PC-9 (cell line): Measurements from ENCODE around the gene PAX8. TPM values are rescaled to one million over a fixed set of nuclear protein-coding genes. Genes with fewer than 3 reads are reported as not detected.

Source experiments
- BruUV-seq: library from RNA; stranded (reverse); fragments of 400-500 nt; replicated peaks from 2 replicates; lab custom pipeline; 2021; lab: Mats Ljungman, UMichigan
- CTCF ChIA-PET: fragments of 300-600 bp; sonication (Branson Sonifier 250); formaldehyde crosslinking; loops from one replicate; lab custom pipeline; 2022; ENCODE audit warnings: antibody characterized with exemption; lab: Charles Lee
- POLR2A ChIA-PET: fragments of 300-600 bp; sonication (Branson Sonifier 250); formaldehyde crosslinking; loops from one replicate; lab custom pipeline; 2022; ENCODE audit warnings: antibody characterized with exemption; ENCODE audit not compliant: unreplicated experiment; lab: Charles Lee
- DNase-seq, 2 experiments: peaks; one replicate each; pipeline versions ENCODE4 v3.0.0 to v3.0.0-alpha.2; 2015 to 2022; ENCODE audit warnings: mixed read lengths in 1 of 2
- H2AFZ ChIP-seq: fragments of 200-600 bp; sonication (generic); 2 replicates; pipeline ENCODE4 v1.8.1; 2017; ENCODE audit warnings: antibody characterized with exemption
- H3F3A ChIP-seq: fragments of 200-600 bp; sonication (generic); 2 replicates; pipeline ENCODE4 v1.8.1; 2017; ENCODE audit warnings: antibody characterized with exemption, mild to moderate bottlenecking, low read depth; ENCODE audit not compliant: insufficient read depth
- H3K27ac ChIP-seq: fragments of 200-600 bp; sonication (generic); 2 replicates; pipeline ENCODE4 v1.6.1; 2016; ENCODE audit warnings: mixed run types
- H3K27me3 ChIP-seq: fragments of 200-600 bp; sonication (generic); 2 replicates; pipeline ENCODE4 v1.6.1; 2016; ENCODE audit warnings: low read depth, mixed run types; ENCODE audit not compliant: insufficient read depth
- H3K36me3 ChIP-seq: fragments of 200-600 bp; sonication (generic); 2 replicates; pipeline ENCODE4 v1.6.1; 2016; ENCODE audit warnings: low read depth, mixed run types
- H3K4me1 ChIP-seq: fragments of 200-600 bp; sonication (generic); replicated peaks from 2 replicates; pipeline ENCODE4 v1.6.1; 2016; ENCODE audit warnings: mixed run types; ENCODE audit not compliant: insufficient read depth
- H3K4me2 ChIP-seq: fragments of 200-600 bp; sonication (generic); 2 replicates; pipeline ENCODE4 v1.6.1; 2017; ENCODE audit warnings: mixed run types
- H3K4me3 ChIP-seq: fragments of 200-600 bp; sonication (generic); 2 replicates; pipeline ENCODE4 v1.6.1; 2016; ENCODE audit warnings: mixed run types
- H3K79me2 ChIP-seq: fragments of 200-600 bp; sonication (generic); 2 replicates; pipeline ENCODE4 v1.6.1; 2017; ENCODE audit warnings: low read depth, mixed run types
- H3K9me2 ChIP-seq: fragments of 200-600 bp; sonication (generic); 2 replicates; pipeline ENCODE4 v1.8.1; 2017; ENCODE audit warnings: mild to moderate bottlenecking; ENCODE audit not compliant: insufficient read depth
- H3K9me3 ChIP-seq: fragments of 200-600 bp; sonication (generic); 2 replicates; pipeline ENCODE4 v1.8.1; 2016; ENCODE audit warnings: low read depth; ENCODE audit not compliant: insufficient read depth
- H4K20me1 ChIP-seq: fragments of 200-600 bp; sonication (generic); 2 replicates; pipeline ENCODE4 v1.8.1; 2017; ENCODE audit not compliant: insufficient read depth
- EZH2 ChIP-seq: fragments of 200-600 bp; sonication (generic); IDR thresholded peaks from 2 replicates; pipeline ENCODE4 v1.8.0; 2017; ENCODE audit warnings: antibody characterized with exemption, low read depth
- intact Hi-C: fragments of 100-400 bp; cut with micrococcal nuclease; formaldehyde crosslinking; loops from one replicate; pipeline ENCODE4 v1.10.0; 2022; ENCODE audit not compliant: unreplicated experiment
- total RNA-seq: library from RNA; stranded (reverse); gene quantifications from 2 replicates; pipeline ENCODE4 v1.2.3, GENCODE V29; 2021
- TF ChIP-seq, protein P1 (sequence below): fragments of 200-600 bp; sonication (generic); conservative IDR thresholded peaks from 2 replicates; pipeline ENCODE4 v1.6.1; 2017; ENCODE audit warnings: mixed run types, antibody characterized with exemption, mild to moderate bottlenecking, moderate library complexity

PAX8 gene
- total RNA-seq, 1 experiment from 2014 or later: 5.8 TPM

DNA sequence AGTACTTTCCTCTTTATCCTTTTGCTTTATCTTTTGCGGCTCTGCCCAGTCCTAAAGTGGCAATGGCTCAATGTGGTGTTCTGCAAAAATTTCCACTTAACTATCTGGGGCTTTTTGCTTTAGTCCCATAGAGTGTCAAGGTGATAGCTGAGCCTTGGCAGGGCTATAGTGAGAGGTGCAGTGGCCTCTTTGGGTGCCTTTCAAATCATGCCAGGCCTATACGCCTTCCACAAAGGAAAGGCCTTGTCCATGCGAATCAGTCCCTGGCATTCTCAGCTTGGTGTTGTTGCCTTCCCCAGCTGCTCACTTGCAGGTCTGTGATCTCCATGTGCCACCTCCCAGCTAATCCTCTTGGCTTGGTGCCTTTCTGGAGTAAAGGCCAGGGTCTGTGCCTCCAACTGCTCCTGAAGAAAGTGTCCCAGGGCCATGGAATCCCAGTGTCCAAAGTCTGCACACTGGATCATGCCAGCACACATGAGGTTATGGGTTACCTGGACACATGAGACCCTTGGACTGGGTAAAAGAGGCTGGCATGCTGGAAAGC lies 26.6 kb downstream of the PAX8 start:
- no peaks in the 10 kb centered on the region for H3K9me2 ChIP-seq
- H2AFZ ChIP-seq: no peak overlapping the region
- no peaks in the 10 kb centered on the region for H3K36me3 ChIP-seq
- CTCF ChIA-PET: no interaction called here
- H4K20me1 ChIP-seq: no peaks in the 10 kb centered on the region; the same call in 1 of the 2 replicates
- intact Hi-C loops: no loop called here
- no peak for TF ChIP-seq EZH2
- TF ChIP-seq, protein P1, sequence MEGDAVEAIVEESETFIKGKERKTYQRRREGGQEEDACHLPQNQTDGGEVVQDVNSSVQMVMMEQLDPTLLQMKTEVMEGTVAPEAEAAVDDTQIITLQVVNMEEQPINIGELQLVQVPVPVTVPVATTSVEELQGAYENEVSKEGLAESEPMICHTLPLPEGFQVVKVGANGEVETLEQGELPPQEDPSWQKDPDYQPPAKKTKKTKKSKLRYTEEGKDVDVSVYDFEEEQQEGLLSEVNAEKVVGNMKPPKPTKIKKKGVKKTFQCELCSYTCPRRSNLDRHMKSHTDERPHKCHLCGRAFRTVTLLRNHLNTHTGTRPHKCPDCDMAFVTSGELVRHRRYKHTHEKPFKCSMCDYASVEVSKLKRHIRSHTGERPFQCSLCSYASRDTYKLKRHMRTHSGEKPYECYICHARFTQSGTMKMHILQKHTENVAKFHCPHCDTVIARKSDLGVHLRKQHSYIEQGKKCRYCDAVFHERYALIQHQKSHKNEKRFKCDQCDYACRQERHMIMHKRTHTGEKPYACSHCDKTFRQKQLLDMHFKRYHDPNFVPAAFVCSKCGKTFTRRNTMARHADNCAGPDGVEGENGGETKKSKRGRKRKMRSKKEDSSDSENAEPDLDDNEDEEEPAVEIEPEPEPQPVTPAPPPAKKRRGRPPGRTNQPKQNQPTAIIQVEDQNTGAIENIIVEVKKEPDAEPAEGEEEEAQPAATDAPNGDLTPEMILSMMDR: no peak
- no peaks in the 10 kb centered on the region for H3F3A ChIP-seq
- POLR2A ChIA-PET: interaction anchor here (0.7 kb wide), 1 partner anchor 11 kb away, joined by 3 read pairs; no protein-coding TSS in a partner anchor
- BruUV-seq: no TSS peak
- no peaks in the 10 kb centered on the region for H3K9me3 ChIP-seq
- no peak overlapping the region for H3K4me3 ChIP-seq
- H3K4me2 ChIP-seq: no peak overlapping the region
- 0 out of 2 replicates have a peak, but pooled peaks cover 4% of the 10 kb centered on the region for H3K4me1 ChIP-seq
- H3K27ac ChIP-seq: no peak overlapping the region
- peaks cover 8% of the 10 kb centered on the region; the same call in 1 of the 2 replicates for H3K79me2 ChIP-seq
- DNase-seq: no peak
- H3K27me3 ChIP-seq: no peaks in the 10 kb centered on the region

DNA sequence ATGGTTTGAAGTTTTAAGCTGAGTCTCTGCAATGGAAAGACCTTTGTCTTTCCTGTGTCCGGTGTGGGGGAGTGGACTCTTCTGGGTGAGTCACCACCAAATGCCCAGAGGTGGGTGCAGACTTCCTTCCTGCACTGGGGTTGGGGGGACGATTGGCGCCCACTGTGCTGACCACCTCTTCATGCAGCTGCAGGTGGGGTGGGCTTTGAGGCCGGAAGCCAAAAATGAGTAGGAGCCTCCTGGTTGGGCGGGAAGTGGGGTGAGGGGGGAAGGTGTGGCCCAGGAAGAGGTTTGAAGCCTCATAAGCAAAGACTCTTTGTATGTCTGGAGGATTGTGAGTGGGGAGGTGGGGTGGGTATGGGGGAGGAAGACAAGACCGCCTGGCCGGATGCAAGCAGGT lies 27.6 kb downstream of the PAX8 start:
- H3F3A ChIP-seq: no peaks in the 10 kb centered on the region; the same call in 1 of the 2 replicates
- H3K4me2 ChIP-seq: no peak overlapping the region
- no peak overlapping the region for H2AFZ ChIP-seq
- H3K9me2 ChIP-seq: no peaks in the 10 kb centered on the region
- H3K79me2 ChIP-seq: peaks cover 8% of the 10 kb centered on the region; the same call in 1 of the 2 replicates
- no peak for TF ChIP-seq EZH2
- TF ChIP-seq, protein P1: no peak
- H3K27ac ChIP-seq: no peak overlapping the region
- intact Hi-C loops: no loop called here
- ChIA-PET POLR2A (interaction anchor here (0.7 kb wide), 1 partner anchor 10 kb away, joined by 3 read pairs; no protein-coding TSS in a partner anchor), CTCF (no interaction called here)
- no peak for DNase-seq
- no peaks in the 10 kb centered on the region; the same call in 1 of the 2 replicates for H4K20me1 ChIP-seq
- no peaks in the 10 kb centered on the region for H3K36me3 ChIP-seq
- H3K4me1 ChIP-seq: 0 out of 2 replicates have a peak, but pooled peaks cover 4% of the 10 kb centered on the region
- no peaks in the 10 kb centered on the region for H3K9me3 ChIP-seq
- BruUV-seq: no TSS peak
- H3K27me3 ChIP-seq: no peaks in the 10 kb centered on the region
- no peak overlapping the region for H3K4me3 ChIP-seq

DNA sequence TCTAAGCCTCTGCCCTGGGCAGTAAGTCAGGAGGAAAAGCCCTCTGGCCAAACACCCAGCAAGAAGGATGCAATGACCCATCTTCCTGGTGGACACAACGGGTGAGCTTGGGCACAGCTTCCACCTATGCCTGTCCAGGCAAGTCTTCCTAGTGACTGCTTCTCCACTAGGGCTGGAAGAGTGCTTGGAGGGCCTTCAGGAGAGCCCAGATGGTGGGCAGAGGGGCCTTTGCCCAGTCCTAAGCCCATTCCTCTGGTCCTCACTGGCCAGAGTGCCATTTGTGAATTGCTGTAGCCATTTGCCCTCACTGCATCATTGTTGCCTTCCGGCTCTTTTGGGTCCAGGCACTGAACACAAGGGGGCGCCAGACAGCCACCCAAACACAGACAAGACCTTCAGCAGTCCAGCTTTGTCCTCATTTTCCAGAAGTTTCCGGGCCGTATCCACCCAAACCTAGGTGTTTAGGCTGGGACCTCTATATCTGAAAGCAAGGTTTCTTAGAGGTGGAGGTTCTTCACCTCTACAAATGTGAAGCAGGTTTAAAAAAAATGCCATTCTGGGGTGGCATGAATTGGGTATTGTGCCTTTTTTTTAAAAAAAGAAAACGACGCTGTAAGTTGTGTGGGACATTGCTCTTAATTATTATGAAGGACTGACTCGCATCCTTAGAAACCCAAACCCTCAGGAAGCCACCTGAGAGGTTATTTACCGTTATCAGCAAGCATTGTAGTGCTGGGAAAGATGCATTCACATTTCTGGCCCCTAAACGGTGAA lies 29.5 kb downstream of the PAX8 start:
- Histone ChIP-seq H3K36me3 (no peaks in the 10 kb centered on the region), H2AFZ (no peak overlapping the region), H3K4me2 (no peak overlapping the region), H3F3A (peaks cover 3% of the 10 kb centered on the region; the same call in 1 of the 2 replicates), H3K27me3 (no peaks in the 10 kb centered on the region), H4K20me1 (no peaks in the 10 kb centered on the region; the same call in 1 of the 2 replicates), H3K9me3 (no peaks in the 10 kb centered on the region), H3K4me1 (0 out of 2 replicates have a peak, but pooled peaks cover 4% of the 10 kb centered on the region), H3K79me2 (peaks cover 14% of the 10 kb centered on the region), H3K4me3 (no peak overlapping the region), H3K9me2 (no peaks in the 10 kb centered on the region), H3K27ac (no peak overlapping the region)
- TF ChIP-seq, protein P1: peak; percentile 97
- TF ChIP-seq EZH2: no peak
- intact Hi-C loops: loop anchor here (1.0 to 5.0 kb wide), 5 partner anchors 45 to 168 kb away; no protein-coding TSS in a partner anchor
- ChIA-PET CTCF (interaction anchor here (0.7 to 1.7 kb wide), 8 partner anchors 8 to 134 kb away, joined by 3 to 6 read pairs (median 3); no protein-coding TSS in a partner anchor), POLR2A (interaction anchor here (0.6 to 0.7 kb wide), 2 partner anchors 13 to 32 kb away, joined by 3 to 19 read pairs; no protein-coding TSS in a partner anchor)
- no TSS peak for BruUV-seq
- DNase-seq: peak in 1 of 2 experiments; percentile 73
